Measurements from ENCODE around the gene HRAS.
"Not testable (repeated sequence)": the region's sequence is repeated elsewhere in the genome, so short reads cannot be mapped to it uniquely, and the experiment has no call there.

The HRAS gene

GRCh38 chr11:535519-536454 is at the start of gene HRAS:
TSS of gene HRAS (minus strand) at chr11:535576.
- peak; percentile 15 to 98 (median 92) for DNase-seq

GRCh38 chr11:584287-584686 is 48.9 kb upstream of the HRAS start:
- no peak for DNase-seq

GRCh38 chr11:581752-582151 is 46.4 kb upstream of the HRAS start:
- DNase-seq: peak in 1 of 51 donors; percentile 69

- no peak for DNase-seq
These were observed 46.0 kb upstream of the HRAS start for GRCh38 chr11:581342-581741.

- DNase-seq: no peak
These were observed 44.6 kb upstream of the HRAS start for GRCh38 chr11:579830-580601.

- DNase-seq: no peak
These were observed 43.1 kb upstream of the HRAS start for GRCh38 chr11:578276-579035.

- no peak for DNase-seq
These were observed 42.2 kb upstream of the HRAS start for GRCh38 chr11:577611-577894.

- no peak for DNase-seq
These were observed 41.6 kb upstream of the HRAS start for GRCh38 chr11:576811-577610.

- peak; percentile 72 to 99 (median 93) for DNase-seq
These were observed 40.8 kb upstream of the HRAS start, which contains the start of gene PHRF1 for GRCh38 chr11:575996-576768. TSS of gene PHRF1 (plus strand) at chr11:576470. CDS start at chr11:581513, 5,043 bp downstream.

GRCh38 chr11:575313-575995 is 40.1 kb upstream of the HRAS start:
- DNase-seq: peak in 2 of 51 donors; percentile 50 to 54

GRCh38 chr11:574632-575312 is 39.4 kb upstream of the HRAS start:
- peak in 2 of 51 donors; percentile 38 to 45 for DNase-seq

- DNase-seq: not testable (repeated sequence)
These were observed 38.7 kb upstream of the HRAS start for GRCh38 chr11:574031-574570.

- no peak for DNase-seq
These were observed 37.9 kb upstream of the HRAS start for GRCh38 chr11:573146-573759.

- DNase-seq: no peak
These were observed 36.4 kb upstream of the HRAS start for GRCh38 chr11:571802-572185.

- DNase-seq: no peak
These were observed 33.9 kb upstream of the HRAS start for GRCh38 chr11:569158-569885.

- DNase-seq: peak; percentile 8 to 93 (median 81)
These were observed 33.2 kb upstream of the HRAS start for GRCh38 chr11:568306-569157.
